GM19468 (cell line): ENCODE data around the gene TNN.
"Not testable (repeated sequence)": the region's sequence is repeated elsewhere in the genome, so short reads cannot be mapped to it uniquely, and the experiment has no call there.

Source experiments
- ATAC-seq: cut with Tn5 transposase; IDR thresholded peaks from one replicate; pipeline ENCODE4 v1.9.1; 2021; ENCODE audit warnings: mild to moderate bottlenecking, moderate library complexity, moderate number of reproducible peaks; ENCODE audit not compliant: unreplicated experiment; ENCODE audit errors: extremely low read depth

TNN gene

DNA sequence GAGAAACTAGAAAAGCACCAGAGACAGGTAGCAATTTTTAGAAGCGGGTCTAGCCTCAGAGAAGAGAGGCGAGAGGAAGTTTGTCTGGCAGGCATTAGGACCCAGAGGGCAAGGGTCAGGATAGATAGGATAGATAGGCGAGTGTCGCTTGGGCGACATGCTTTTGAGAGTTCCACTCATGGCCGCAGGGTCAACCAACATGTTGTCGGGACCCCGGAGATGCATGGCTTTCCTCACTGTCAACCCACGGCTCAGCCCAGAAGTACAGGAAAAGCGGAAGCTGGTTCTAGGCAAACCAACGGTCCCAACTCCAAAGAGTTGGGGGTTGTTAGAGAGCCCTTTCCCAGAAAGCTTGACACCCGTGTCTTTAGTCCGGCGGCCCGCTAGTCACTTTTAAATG lies 38.9 kb downstream of the TNN start:
- ATAC-seq, result not testable (repeated sequence)

DNA sequence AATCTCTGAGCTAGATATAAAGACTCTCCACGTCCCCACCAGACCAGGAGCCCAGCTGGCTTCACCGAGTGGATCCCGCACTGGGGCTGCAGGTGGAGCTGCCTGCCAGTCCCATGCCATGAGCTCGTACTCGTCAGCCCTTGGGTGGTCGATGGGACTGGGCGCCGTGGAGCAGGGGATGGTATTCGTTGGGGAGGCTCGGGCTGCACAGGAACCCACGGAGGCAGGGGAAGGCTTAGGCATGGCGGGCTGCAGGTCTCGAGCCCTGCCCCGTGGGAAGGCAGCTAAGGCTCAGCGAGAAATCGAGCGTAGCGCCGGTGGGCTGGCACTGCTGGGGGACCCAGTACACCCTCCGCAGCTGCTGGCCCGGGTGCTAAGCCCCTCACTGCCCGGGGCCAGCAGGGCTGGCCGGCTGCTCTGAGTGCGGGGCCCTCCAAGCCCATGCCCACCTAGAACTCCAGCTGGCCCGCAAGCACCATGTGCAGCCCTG lies 40.7 kb downstream of the TNN start:
- ATAC-seq, result not testable (repeated sequence)

DNA sequence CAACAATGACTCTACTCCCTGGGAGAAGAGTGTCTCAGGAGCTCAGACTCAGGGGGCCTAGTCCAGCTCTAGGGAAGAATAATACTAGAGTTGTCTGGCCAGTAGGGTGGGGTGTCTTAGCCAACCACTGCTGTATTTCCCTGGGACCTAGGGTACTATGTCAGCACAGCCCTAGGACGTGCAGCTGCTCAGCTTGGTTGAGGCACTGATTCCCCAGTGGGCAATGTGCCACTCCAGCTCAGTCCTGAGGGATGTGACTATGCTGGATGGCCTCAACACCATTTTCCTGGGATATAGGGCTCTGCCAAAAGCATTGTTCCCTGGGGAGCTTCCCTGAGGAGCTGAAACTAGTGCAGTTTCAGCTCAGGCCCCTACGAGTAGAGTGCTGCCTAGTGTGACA lies 47.4 kb downstream of the TNN start:
- no peak for ATAC-seq

DNA sequence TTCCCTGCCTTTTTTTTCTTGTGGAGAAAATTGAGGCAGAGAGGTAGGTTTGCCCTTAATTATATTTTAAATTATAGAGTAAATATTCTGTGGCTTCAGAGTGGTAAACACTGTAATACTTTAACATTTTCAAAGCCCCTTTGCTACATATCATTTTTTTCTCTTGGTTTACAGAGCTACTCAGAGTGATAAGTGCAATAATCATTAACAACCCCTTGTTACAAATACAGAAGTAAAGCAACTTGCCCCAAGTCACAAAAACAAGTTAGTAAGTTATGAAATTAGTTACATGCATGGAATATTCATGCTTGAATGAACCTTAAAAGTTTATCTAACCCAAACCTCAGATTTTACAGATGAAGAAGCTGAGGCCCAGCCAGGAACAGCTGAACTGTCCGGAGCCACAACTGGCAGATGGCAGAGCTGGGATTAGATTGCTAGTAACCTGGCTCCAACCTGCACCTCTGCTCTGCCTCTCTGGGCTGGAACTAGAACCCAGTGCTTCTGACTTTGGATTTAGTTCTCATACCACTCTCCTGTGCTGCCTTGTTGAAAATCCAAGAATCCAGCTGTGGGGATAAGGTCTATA lies 48.7 kb downstream of the TNN start:
- no peak for ATAC-seq

DNA sequence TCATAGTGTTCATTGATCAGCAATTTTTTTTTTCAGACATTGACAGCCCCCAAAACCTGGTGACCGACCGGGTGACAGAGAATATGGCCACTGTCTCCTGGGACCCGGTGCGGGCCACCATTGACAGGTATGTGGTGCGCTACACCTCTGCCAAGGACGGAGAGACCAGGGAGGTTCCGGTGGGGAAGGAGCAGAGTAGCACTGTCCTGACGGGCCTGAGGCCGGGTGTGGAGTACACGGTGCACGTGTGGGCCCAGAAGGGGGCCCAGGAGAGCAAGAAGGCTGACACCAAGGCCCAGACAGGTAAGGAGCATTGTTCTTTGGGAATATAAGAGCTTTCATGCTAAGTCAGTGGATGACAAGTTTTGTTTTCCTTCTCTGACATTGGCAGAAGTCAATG lies 49.3 kb downstream of the TNN start:
- no peak for ATAC-seq

DNA sequence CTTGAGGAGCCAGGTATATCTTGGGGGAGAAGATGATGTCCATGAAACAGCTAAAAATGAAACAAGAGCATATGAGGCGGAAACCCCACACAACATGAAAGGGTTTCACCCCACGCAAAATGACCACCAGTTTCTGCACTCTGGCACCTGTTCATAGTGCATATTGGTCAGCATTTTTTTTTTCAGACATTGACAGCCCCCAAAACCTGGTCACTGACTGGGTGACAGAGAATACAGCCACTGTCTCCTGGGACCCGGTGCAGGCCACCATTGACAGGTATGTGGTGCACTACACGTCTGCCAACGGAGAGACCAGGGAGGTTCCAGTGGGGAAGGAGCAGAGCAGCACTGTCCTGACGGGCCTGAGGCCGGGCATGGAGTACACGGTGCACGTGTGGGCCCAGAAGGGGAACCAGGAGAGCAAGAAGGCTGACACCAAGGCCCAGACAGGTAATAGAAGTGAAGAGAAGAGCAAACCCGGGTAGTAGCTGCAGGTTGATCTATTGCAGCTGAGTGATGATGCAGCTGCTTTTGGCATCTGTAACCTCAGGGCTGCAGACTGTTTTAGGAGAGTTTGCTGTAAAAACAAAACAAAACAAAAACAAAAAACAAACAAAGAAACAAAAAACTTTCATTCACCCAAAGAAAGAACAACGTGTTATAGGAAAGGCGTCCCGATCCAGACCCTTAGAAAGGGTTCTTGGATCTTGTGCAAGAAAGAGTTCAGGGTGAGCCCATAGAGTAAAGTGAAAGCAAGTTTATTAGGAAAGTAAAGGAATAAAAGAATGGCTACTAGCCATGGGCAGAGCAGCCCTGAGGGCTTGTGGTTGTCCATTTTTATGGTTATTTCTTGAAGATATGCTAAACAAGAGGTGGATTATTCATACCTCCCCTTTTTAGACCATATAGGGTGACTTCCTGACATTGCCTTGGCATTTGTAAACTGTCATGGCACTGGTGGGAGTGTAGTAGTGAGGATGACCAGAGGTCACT lies 51.0 kb downstream of the TNN start:
- no peak for ATAC-seq

DNA sequence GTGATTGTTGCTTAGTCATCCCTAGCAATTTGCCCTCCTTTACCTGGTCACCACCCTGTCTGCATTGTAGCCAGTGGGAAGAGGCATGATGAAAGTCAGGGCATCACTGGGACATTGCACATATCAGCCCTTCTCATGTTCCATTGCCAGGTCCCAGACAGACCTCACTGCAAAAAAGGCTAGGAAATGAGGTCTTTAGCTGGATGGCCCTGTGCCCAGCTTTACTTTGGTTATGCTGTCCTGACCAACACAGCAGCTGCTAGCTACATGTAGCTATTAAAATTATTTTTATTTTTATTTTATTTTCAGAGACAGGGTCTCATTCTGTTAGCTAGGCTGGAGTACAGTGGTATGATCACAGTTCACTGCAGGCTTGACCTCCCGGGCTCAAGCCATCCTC lies 52.9 kb downstream of the TNN start:
- no peak for ATAC-seq

DNA sequence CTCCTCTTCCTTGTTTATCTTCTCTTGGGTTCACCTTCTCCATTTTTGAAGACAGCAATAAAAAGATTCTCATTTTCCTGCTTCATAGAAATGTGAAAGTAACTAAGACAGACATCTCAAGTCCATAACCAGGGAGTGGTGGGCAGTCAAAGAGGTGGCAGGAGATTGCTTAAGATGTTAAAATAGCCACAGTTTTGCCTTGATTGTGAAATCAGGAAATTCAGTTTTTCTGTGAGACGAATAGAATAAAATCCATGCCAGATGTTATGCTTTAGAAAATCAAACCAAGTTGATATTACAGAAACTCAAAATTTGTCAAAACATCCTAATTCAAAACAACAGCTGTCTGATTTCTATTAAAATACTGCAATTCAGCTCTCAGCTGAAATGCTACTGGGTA lies 57.2 kb downstream of the TNN start:
- ATAC-seq, result no peak

DNA sequence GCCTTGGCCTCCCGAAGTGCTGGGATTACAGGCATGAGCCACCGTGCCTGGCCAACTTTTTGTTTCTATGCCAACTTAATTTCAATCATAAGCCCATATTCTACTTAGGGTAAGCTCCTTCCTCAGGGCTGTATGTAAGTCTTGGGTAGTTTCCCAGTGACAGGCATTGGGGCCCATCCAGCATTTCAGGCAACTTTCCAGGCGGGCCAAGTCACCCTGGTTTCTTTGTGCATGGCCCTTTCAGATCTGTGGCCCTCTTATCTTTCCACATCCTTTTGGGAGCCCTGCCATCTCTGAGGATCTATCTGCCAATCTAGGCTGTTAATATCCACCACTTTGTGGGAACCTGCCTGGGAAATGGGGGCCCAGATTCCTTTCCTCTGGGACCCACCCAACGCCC lies 58.7 kb downstream of the TNN start:
- no peak for ATAC-seq

DNA sequence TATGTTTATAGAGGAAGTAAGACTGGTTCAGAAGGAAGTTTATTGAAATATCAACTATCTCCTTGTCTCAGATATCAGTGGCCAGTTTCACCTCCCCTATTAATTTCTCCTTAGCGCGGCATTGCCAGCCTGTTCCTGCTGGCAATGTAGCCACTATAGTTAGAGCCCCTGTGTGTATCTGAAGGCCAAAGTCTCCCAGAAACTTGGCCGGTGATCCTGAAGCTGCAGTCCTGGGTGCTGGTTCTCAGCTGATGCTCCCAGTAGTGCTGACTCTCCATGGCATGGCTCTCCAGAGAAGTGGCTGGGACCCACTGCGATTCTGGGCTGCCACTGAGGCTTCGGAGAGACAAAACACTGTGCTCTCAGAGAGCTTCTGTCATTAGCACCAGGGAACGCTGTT lies 59.9 kb downstream of the TNN start:
- no peak for ATAC-seq

DNA sequence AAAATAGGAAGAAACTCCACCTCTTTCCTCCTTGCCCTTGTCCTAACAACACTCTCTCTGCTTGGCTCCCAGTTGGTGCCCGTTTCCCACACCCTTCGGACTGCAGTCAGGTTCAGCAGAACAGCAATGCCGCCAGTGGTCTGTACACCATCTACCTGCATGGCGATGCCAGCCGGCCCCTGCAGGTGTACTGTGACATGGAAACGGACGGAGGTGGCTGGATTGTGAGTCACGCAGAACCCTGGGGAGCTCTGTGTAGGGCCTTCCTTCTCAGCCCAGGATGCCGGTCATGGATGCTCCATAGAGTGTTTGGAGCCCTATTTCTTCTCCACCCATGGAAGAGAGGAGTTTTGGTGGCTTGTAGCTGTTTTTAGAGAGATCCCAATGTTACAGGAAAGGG lies 60.9 kb downstream of the TNN start:
- ATAC-seq, result no peak

DNA sequence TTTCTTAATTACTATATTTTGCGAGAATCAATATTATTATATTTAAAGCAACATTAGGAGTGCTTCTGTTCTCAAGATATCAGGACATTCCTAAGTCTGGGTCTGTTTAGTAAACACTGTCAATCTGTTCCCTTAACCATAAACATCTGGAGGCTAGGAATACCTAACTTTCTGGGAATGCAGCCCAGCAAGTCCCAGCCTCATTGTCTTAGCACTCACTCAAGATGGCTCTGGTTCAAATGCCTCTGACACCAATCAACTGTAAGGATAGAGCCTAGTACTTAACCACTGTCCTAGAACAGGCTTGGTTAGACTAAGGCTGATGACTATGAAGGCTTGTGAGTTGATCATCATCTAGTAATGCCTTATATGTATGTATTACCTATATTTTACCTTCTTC lies 61.5 kb downstream of the TNN start:
- ATAC-seq, result no peak

DNA sequence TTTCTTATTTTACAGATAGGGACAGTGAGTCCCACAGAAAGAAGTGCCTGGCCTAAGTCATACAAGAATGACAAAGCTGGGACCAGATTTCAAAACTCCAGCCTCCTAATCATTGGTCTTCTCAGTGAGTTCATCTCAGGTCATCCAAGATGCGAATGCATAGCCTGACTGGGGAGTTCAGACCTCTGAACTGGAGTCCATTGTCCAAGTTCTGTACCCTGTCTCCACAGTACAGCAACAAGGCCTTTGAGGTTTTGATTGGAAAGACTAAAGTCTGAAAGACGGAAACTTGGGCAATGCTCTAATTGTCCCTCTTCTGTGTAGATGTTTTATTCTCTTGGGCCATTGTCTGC lies 62.0 kb downstream of the TNN start:
- no peak for ATAC-seq

DNA sequence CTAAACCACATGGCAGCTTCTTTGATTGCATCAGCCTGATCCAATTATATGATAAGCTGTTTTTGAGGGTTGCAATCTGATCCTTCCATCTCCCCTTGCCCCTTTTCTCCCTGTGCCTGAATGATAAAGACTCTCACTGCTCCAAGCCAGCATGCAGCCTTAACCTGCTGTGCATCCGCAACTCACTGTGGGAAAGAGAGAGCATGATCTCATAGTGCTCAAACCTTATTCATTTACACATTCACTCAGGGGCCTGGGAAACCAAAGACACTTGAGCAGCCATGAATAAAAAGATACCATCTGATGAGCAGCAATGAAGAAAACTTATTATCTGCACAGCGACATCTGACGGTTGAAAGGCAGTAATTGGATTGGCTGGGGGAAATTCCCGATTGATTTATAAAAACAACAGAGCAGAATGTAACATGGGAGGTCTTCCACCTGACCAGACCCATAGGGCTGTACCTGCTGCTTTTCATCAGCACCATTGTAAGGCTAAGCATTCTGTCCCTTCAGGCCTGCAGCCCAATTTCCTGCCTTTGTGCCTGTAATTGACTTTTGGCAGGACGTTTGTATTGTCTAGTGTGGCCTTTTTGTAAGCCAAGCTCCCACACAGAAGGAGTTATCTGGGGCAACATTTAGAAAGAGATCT lies 62.5 kb downstream of the TNN start:
- ATAC-seq, result no peak

DNA sequence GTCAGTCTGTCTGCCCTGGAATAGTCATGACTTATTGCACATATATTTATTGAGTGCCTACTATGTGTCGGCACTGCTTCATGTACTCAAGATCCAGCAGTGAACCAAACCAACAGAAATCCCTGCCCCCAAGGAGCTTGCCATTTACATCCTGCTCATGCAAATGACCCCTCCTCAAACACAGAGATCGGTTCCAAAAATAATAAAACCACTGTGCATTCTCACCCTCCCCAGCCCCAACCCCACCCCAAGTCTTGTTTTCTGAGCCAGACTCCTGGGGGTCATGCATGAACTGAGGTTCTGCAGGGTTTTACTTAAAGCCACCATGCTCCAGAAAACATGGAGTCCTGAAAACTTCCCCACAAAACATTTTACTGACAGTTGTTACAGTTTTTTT lies 63.0 kb downstream of the TNN start:
- no peak for ATAC-seq

DNA sequence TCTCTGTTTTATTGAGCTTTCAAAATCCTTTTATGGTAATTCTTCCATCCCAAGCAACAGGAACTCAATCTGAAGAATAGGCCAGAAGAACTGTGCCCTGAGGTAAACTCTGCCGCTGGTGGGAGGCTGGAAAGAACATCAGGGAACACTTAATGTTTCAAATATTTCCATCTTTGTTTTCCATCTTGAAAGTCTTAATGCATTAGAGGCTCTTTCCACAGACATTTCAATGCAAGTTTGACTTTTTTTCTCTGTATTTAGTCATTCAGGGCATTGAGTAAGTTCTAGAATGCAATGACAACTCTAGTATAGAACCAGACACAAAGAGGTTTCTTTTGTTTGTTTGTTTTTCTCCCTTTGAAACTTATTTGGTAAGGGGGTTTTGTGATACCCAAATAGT lies 63.5 kb downstream of the TNN start:
- ATAC-seq, result no peak

DNA sequence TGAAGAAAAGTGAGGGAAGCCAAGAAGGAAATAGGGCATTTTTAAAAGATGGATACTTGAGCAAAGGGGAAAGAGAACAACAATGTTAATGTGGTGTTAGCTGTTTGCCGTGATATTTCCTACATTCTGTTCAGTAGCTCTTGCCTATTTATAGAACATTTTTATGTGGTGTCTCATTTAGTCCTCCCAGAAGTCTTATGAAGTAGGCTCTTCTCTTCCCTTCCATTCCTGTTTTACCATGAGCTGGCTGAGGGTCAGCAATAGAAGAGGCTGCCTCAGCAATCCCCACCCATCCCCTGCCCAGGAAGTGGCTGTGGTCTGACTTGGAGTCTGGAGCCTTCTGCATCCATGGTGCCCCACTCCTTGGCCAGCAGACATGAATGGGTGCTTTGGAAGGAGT lies 64.8 kb downstream of the TNN start:
- no peak for ATAC-seq

DNA sequence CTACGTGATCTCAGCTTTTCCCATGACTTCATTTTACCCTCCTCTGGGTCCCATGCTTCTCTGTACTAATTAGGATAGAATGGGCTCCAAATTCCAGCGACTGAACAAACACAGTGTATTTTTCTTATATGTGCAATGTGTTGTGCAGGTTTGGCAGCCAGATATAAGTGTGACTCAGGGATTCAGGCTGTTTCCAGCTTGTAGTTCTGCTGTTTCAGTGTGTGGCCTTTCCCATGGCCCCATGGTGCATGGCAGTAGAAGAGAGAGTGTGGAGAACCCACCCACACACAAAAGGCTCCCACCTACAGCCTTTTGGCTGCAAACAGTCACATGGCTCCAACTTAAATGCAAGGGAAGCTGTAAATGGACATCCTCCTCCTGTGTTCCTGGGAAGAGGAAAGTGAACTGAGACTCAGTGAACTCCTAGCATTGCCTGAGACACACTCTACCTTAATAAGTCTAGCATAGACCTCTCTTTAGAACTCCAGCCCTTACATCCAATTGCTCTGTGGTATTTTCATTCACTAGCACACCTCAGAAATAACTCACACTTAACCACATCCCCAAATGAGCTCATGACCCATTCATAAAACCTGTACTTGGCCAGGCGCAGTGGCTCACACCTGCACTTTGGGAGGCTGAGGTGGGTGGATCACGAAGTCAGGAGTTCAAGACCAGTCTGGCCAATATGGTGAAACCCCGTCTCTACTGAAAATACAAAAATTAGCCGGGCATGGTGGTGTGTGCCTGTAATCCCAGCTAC lies 66.2 kb downstream of the TNN start:
- ATAC-seq, result no peak

DNA sequence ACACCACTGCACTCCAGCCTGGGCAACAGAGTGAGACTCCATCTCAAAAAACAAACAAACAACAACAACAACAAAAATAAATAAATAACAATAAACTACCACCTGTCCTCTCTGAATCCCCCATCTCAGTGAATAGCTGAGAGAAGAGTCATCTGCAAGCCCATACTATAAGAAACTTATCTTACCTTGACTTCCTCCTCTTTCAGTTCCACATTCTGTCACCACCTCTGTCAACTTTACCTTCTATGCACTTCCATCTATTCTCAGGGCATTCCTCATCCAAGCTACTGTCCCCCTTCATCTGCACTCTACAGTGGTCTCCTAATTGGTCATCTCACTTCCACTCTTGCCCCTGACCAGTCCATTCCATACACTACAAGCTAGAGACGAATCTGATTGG lies 66.9 kb downstream of the TNN start:
- ATAC-seq, result no peak

DNA sequence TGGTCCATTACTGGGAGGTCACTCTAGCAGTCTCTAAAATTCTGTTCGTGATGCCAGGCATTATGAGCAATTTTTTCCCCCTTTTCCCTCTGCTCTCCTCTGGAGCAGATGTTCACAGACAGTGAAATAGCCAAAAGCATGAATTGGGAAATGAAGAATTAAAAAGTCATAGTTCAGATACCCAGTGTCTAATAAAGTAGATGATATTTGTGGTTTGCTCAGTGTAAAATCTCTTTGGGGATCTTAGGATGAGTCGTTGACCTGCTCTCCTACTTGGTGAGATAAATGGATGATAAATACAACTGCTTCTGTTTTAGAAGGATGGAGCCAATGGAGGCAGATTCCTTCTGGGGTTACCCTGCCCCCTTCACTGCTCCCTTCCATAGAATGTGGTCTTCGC lies 68.6 kb downstream of the TNN start:
- no peak for ATAC-seq

DNA sequence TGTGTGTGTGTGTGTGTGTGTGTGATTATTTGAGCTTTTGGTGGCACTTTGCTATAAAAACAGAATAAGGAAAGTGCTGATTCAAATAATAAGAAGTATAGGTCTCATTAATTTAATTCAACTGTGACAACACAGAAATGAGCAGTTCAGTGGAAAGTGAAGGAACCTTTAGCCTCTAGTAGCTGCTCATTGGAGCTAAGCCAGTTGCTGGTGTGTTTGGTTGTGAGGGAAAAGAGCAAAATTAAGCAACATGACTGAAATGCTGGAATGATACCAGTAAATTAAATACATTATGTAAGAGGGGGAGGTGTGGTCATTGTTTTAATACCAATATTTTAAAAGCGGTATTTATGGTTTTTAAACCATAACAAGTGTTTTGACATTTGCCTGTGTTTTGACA lies 69.7 kb downstream of the TNN start:
- ATAC-seq, result no peak
